ENCODE data around the gene LHX3.

DNA sequence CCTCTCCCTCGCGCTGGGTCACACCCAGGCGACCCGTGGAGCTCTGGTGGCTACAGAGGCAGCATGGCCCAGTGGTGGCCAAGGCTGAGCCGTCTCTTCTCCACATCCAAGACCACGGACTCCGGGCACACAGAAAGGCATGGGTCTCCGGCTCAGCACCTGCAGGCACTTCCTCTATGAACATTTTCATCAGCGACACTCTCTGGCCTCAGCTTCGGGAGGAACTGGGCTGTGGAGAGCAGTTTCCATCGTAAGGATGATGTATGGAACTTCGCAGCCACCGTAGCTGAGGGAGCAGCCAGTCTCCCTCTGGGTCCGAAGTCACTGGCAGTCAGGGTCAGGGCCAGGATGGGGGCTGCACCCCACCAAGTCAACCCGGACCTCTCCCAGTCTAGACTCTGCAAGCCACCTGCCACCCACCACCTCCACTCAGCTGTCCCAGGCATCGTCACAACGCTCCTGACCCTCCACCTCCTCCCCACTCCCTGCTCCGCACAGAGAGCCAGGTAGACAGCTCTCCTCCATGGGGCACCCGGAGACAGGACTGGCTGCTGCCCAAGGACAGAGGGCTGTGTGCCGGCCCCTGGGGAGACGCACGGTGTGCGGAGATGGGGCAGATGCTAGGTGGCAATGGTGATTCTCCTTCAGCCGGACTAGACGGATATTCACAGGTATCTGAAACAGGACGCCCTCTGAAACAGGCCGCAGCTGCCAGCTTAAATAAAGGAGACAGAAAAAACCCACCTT, 31.0 kb upstream of the LHX3 start:
- TF ChIP-seq CTCF (IDR thresholded peaks at IDR 0.05; ENCODE audit: low read depth, low read length) (no peak), EZH2phosphoT487 (IDR thresholded peaks at IDR 0.05; ENCODE audit: low read depth) (no peak)

Measured in OCI-LY3 (cell line).